H1 (cell line): ENCODE measurements around the gene ATP2A3. TPM values are rescaled to one million over a fixed set of nuclear protein-coding genes. Genes with fewer than 3 reads are reported as not detected.
A peak's percentile ranks its signal among the peaks of the same experiment; 100 is the strongest.

ENCODE experiments used
- CTCF ChIA-PET: fragments of 300-600 bp; sonication (Branson Sonifier 250); formaldehyde crosslinking; loops from one replicate; lab custom pipeline; 2021; ENCODE audit not compliant: partially characterized antibody; lab: Charles Lee
- POLR2A ChIA-PET: fragments of 300-600 bp; sonication (Branson Sonifier 250); formaldehyde crosslinking; loops from one replicate; lab custom pipeline; 2021; ENCODE audit warnings: inconsistent platforms; ENCODE audit not compliant: partially characterized antibody; lab: Charles Lee
- DNase-seq, 2 experiments: peaks; one replicate each; pipeline versions ENCODE4 v3.0.0 to v3.0.0-alpha.2; 2010 to 2022; ENCODE audit warnings: low spot score in 2 of 2, low read depth in 1 of 2, mixed read lengths in 1 of 2
- FAIRE-seq: peaks from 2 replicates; lab custom pipeline; 2011; peaks lifted over from hg19 to GRCh38; lab: Jason Lieb, UNC
- H2AFZ ChIP-seq: 2 replicates; pipeline ENCODE4 v1.8.1; 2012; ENCODE audit warnings: low read length, inconsistent platforms
- H2AK5ac ChIP-seq: 2 replicates; pipeline ENCODE4 v1.6.1; 2013; ENCODE audit warnings: low read depth, low read length
- H2BK120ac ChIP-seq: replicated peaks from 2 replicates; pipeline ENCODE3; 2013; ENCODE audit warnings: low read depth, low read length, inconsistent platforms
- H2BK12ac ChIP-seq: 2 replicates; pipeline ENCODE4 v1.6.1; 2013; ENCODE audit warnings: low read depth, low read length
- H2BK15ac ChIP-seq: 2 replicates; pipeline ENCODE4 v1.6.1; 2013; ENCODE audit warnings: low read length
- H2BK20ac ChIP-seq: 2 replicates; pipeline ENCODE4 v1.6.1; 2013; ENCODE audit warnings: low read length
- H2BK5ac ChIP-seq: 2 replicates; pipeline ENCODE4 v1.6.1; 2013; ENCODE audit warnings: low read depth, low read length
- H3K14ac ChIP-seq: 2 replicates; pipeline ENCODE4 v1.6.1; 2013; ENCODE audit warnings: inconsistent platforms; ENCODE audit not compliant: insufficient read length
- H3K18ac ChIP-seq: 2 replicates; pipeline ENCODE4 v1.6.1; 2013; ENCODE audit warnings: low read length; ENCODE audit errors: extremely low read depth
- H3K23ac ChIP-seq: 2 replicates; pipeline ENCODE4 v1.6.1; 2013; ENCODE audit warnings: inconsistent platforms; ENCODE audit not compliant: insufficient read length
- H3K23me2 ChIP-seq: 2 replicates; pipeline ENCODE4 v1.6.1; 2013; ENCODE audit warnings: low read depth, low read length
- H3K27ac ChIP-seq: 2 replicates; pipeline ENCODE4 v1.6.1; 2011; ENCODE audit warnings: low read depth, low read length, inconsistent platforms
- H3K27me3 ChIP-seq, 4 experiments: replicated peaks in 1 of 4; 1 replicate in 1 of 4; 2 replicates in 3 of 4; pipeline versions ENCODE4 v1.6.1 to v1.8.1; 2011 to 2013; ENCODE audit warnings: low read length in 3 of 4, mild to moderate bottlenecking in 3 of 4, inconsistent platforms in 2 of 4, mixed read lengths in 2 of 4, moderate library complexity in 1 of 4; ENCODE audit not compliant: control insufficient read depth in 3 of 4, insufficient read depth in 3 of 4; ENCODE audit errors: extremely low read depth in 1 of 4
- H3K36me3 ChIP-seq, 4 experiments: 2 replicates each; pipeline versions ENCODE4 v1.6.1 to v1.8.1; 2011 to 2013; ENCODE audit warnings: mild to moderate bottlenecking in 4 of 4, low read length in 3 of 4, moderate library complexity in 2 of 4, control low read depth in 1 of 4, inconsistent platforms in 1 of 4; ENCODE audit not compliant: insufficient read depth in 4 of 4, control insufficient read depth in 2 of 4
- H3K4ac ChIP-seq: replicated peaks from 2 replicates; pipeline ENCODE3; 2013; ENCODE audit warnings: low read length, low read depth, mixed read lengths, inconsistent platforms; ENCODE audit not compliant: insufficient read length
- H3K4me1 ChIP-seq, 4 experiments: replicated peaks in 1 of 4; 1 replicate in 1 of 4; 2 replicates in 3 of 4; pipeline versions ENCODE4 v1.6.1 to v1.8.1; 2011 to 2013; ENCODE audit warnings: low read length in 3 of 4, inconsistent platforms in 2 of 4, mixed read lengths in 1 of 4; ENCODE audit not compliant: insufficient read depth in 4 of 4, control insufficient read depth in 3 of 4
- H3K4me2 ChIP-seq, 2 experiments: 2 replicates each; pipeline versions ENCODE4 v1.6.1 to v1.8.1; 2011 to 2013; ENCODE audit warnings: low read depth in 2 of 2, low read length in 2 of 2, control low read depth in 1 of 2, inconsistent platforms in 1 of 2, mild to moderate bottlenecking in 1 of 2; ENCODE audit not compliant: insufficient read depth in 1 of 2
- H3K4me3 ChIP-seq, 4 experiments: fragments of 200-600, 300-600 bp in 1 of 4; sonication (generic), shearing (Covaris generic), sonication (Bioruptor Twin) in 1 of 4; 2 replicates each; pipeline versions ENCODE4 v1.5.1 to v1.8.1; 2011 to 2016; ENCODE audit warnings: low read length in 4 of 4, low read depth in 3 of 4, control low read depth in 2 of 4, inconsistent platforms in 2 of 4, mild to moderate bottlenecking in 2 of 4, mixed read lengths in 1 of 4, moderate library complexity in 1 of 4; ENCODE audit not compliant: insufficient read depth in 2 of 4; ENCODE audit errors: extremely low read depth in 1 of 4
- H3K56ac ChIP-seq: replicated peaks from 2 replicates; pipeline ENCODE3; 2013; ENCODE audit warnings: low read depth, mild to moderate bottlenecking, mixed read lengths, low read length, inconsistent platforms; ENCODE audit not compliant: insufficient read length
- H3K79me1 ChIP-seq: 2 replicates; pipeline ENCODE4 v1.6.1; 2013; ENCODE audit warnings: low read depth, low read length, control low read depth
- H3K79me2 ChIP-seq, 2 experiments: 2 replicates each; pipeline versions ENCODE4 v1.6.1 to v1.8.1; 2012 to 2013; ENCODE audit warnings: low read length in 2 of 2, mild to moderate bottlenecking in 2 of 2, inconsistent platforms in 1 of 2; ENCODE audit not compliant: insufficient read depth in 2 of 2, control insufficient read depth in 1 of 2
- H3K9ac ChIP-seq, 4 experiments: replicated peaks in 1 of 4; 1 replicate in 1 of 4; 2 replicates in 3 of 4; pipeline versions ENCODE4 v1.6.1 to v1.8.1; 2011 to 2013; ENCODE audit warnings: low read depth in 3 of 4, low read length in 3 of 4, control low read depth in 2 of 4, mild to moderate bottlenecking in 2 of 4, moderate library complexity in 2 of 4, inconsistent platforms in 1 of 4; ENCODE audit errors: extremely low read depth in 1 of 4
- H3K9me3 ChIP-seq, 2 experiments: 2 replicates each; pipeline versions ENCODE4 v1.6.1 to v1.8.1; 2012 to 2013; ENCODE audit warnings: mild to moderate bottlenecking in 2 of 2, moderate library complexity in 2 of 2, control low read depth in 1 of 2, inconsistent platforms in 1 of 2, low read depth in 1 of 2, low read length in 1 of 2, mixed read lengths in 1 of 2; ENCODE audit not compliant: insufficient read depth in 2 of 2
- H4K20me1 ChIP-seq, 2 experiments: replicated peaks in 1 of 2; 2 replicates each; pipeline versions ENCODE3 to v1.8.1; 2011 to 2013; ENCODE audit warnings: inconsistent platforms in 2 of 2, low read length in 2 of 2, mild to moderate bottlenecking in 1 of 2; ENCODE audit not compliant: insufficient read depth in 2 of 2, control insufficient read depth in 1 of 2
- H4K5ac ChIP-seq: 2 replicates; pipeline ENCODE4 v1.6.1; 2013; ENCODE audit warnings: low read length, low read depth, mixed read lengths, inconsistent platforms; ENCODE audit not compliant: insufficient read length
- H4K8ac ChIP-seq: 2 replicates; pipeline ENCODE4 v1.8.0; 2013; ENCODE audit warnings: mild to moderate bottlenecking, moderate library complexity, low read length, inconsistent platforms; ENCODE audit not compliant: insufficient read depth; ENCODE audit errors: extremely low read depth
- H4K91ac ChIP-seq: replicated peaks from 2 replicates; pipeline ENCODE3; 2013; ENCODE audit warnings: low read length, mixed read lengths, inconsistent platforms; ENCODE audit not compliant: insufficient read length
- CHD2 ChIP-seq: IDR thresholded peaks from 2 replicates; pipeline ENCODE4 v1.6.1; 2012; ENCODE audit warnings: low read length, improper control_type of control experiment
- HDAC6 ChIP-seq: IDR thresholded peaks from one replicate; pipeline ENCODE4 v1.7.1; 2012; ENCODE audit warnings: low read depth, mild to moderate bottlenecking, inconsistent platforms, low read length, moderate library complexity
- POLR2AphosphoS5 ChIP-seq: IDR thresholded peaks from 2 replicates; pipeline ENCODE4 v1.6.1; 2011; ENCODE audit warnings: low read depth, low read length
- SIX5 ChIP-seq: IDR thresholded peaks from 2 replicates; pipeline ENCODE4 v1.6.1; 2011; ENCODE audit warnings: mild to moderate bottlenecking, low read depth, low read length
- USF2 ChIP-seq: IDR thresholded peaks from 2 replicates; pipeline ENCODE4 v1.6.1; 2011; ENCODE audit warnings: low read length, improper control_type of control experiment
- WGBS, 2 experiments: shearing (Covaris generic) in 1 of 2; methylation state at CpG; one replicate each; pipeline versions ENCODE4 v1.1.6 to v1.1.7; 2013 to 2015; ENCODE audit warnings: low lambda C conversion rate in 2 of 2, mixed read lengths in 2 of 2, inconsistent platforms in 1 of 2, low coverage in 1 of 2, missing lambda C conversion rate in 1 of 2; ENCODE audit not compliant: insufficient replicate concordance in 2 of 2, insufficient coverage in 1 of 2, insufficient read length in 1 of 2; ENCODE audit errors: extremely low coverage in 1 of 2, missing lambda C conversion rate in 1 of 2; 5-methylcytosine and 5-hydroxymethylcytosine counted together
- polyA plus RNA-seq, 7 experiments: library from polyadenylated mRNA; depleted of rRNA in 3 of 7; stranded (reverse) in 5 of 7; unstranded in 2 of 7; fragments of >200 nt in 5 of 7; fragments of 200-250 nt in 2 of 7; gene quantifications; 1 replicate in 5 of 7; 2 replicates in 1 of 7; 4 replicates in 1 of 7; pipeline versions ENCODE4 v1.2.1 to v1.2.3, GENCODE V29; 2011 to 2013; ENCODE audit warnings: missing spikeins in 2 of 7, mixed read lengths in 2 of 7
- total RNA-seq: library from RNA; stranded (reverse); fragmentation: NEBNext Ultra II Directional; extraction: Animal tissue kit (Norgen Biotek cat#: 25700); gene quantifications from 2 replicates; pipeline ENCODE4 v1.2.1, GENCODE V29; 2021

ATP2A3 gene
- total and polyA plus RNA-seq, 2 of the 8 experiments (the other 6 are each of a cell fraction or from before 2014, with no cell fraction given): 18.4 to 32.5 TPM

- Histone ChIP-seq H3K9ac (no peak overlapping the region), H3K23ac (no peak overlapping the region), H2AFZ (no peak overlapping the region; the same call in 1 of the 2 replicates), H2BK20ac (no peak overlapping the region), H3K18ac (no peak overlapping the region), H2AK5ac (no peak overlapping the region), H3K79me1 (no peaks in the 10 kb centered on the region), H3K14ac (no peak overlapping the region), H3K4ac (no peak overlapping the region), H4K20me1 (no peaks in the 10 kb centered on the region), H3K27ac (no peak overlapping the region), H3K79me2 (no peaks in the 10 kb centered on the region), H2BK15ac (peak overlapping the region; percentile 32; the same call in 1 of the 2 replicates), H4K91ac (no peak overlapping the region), H4K8ac (no peak overlapping the region; the same call in 1 of the 2 replicates), H3K27me3 (no peaks in the 10 kb centered on the region), H3K9me3 (no peaks in the 10 kb centered on the region), H3K4me2 (no peak overlapping the region), H3K4me1 (peaks cover 0 to 4% (median 0%) of the 10 kb centered on the region in 4 experiments; a peak in 3 of 7 replicates), H3K4me3 (no peak overlapping the region), H3K56ac (no peak overlapping the region), H4K5ac (no peak overlapping the region), H3K36me3 (no peaks in the 10 kb centered on the region), H3K23me2 (no peaks in the 10 kb centered on the region), H2BK120ac (no peak overlapping the region), H2BK5ac (no peak overlapping the region), H2BK12ac (no peak overlapping the region)
- ChIA-PET CTCF (interaction anchor here (0.6 to 0.9 kb wide), 2 partner anchors 55 to 1331 kb away, joined by 3 read pairs; no protein-coding TSS in a partner anchor), POLR2A (no interaction called here)
- no peak for FAIRE-seq
- DNase-seq: no peak
- 78% methylated on average over 8 of the region's 8 CpGs; no CpG with 5 or more reads in 1 of the 2 experiments for WGBS, 2 experiments
- no peak for TF ChIP-seq POLR2AphosphoS5
- TF ChIP-seq SIX5: no peak
- TF ChIP-seq HDAC6: no peak
- no peak for TF ChIP-seq CHD2
- TF ChIP-seq USF2: no peak
Measured at GRCh38 chr17:3918372-3919122, 45.7 kb downstream of the ATP2A3 start.
